ENCODE data around the gene TREH.

Gene TREH

GRCh38 chr11:118646393-118646792 lies 33.1 kb downstream of the TREH start:
- no peak for DNase-seq

GRCh38 chr11:118645066-118645715 lies 34.3 kb downstream of the TREH start:
- Histone ChIP-seq H3K9me3 (replicated peaks; ENCODE audit: insufficient read depth, low read length) (no peaks in the 10 kb centered on the region), H3K36me3 (replicated peaks; ENCODE audit: insufficient read depth, low read length) (no peaks in the 10 kb centered on the region), H3K4me2 (ENCODE audit: low read depth, low read length) (no peak overlapping the region), H3K27me3 (replicated peaks; ENCODE audit: insufficient read depth, low read length) (no peaks in the 10 kb centered on the region), H4K20me1 (ENCODE audit: insufficient read depth, low read length) (no peaks in the 10 kb centered on the region), H3K4me1 (ENCODE audit: low read length) (peaks cover 14% of the 10 kb centered on the region), H3K9ac (ENCODE audit: low read length) (no peak overlapping the region), H3K9me2 (replicated peaks; ENCODE audit: insufficient read depth, low read length) (no peaks in the 10 kb centered on the region), H2AFZ (ENCODE audit: low read length) (no peak overlapping the region), H3K27ac (ENCODE audit: low read length) (no peak overlapping the region), H3K4me3 (ENCODE audit: low read length) (no peak overlapping the region), H3F3A (ENCODE audit: insufficient read depth, low read length) (no peaks in the 10 kb centered on the region), H3K79me2 (ENCODE audit: low read length) (no peaks in the 10 kb centered on the region)
- no peak for DNase-seq
- TF ChIP-seq EZH2phosphoT487 (IDR thresholded peaks at IDR 0.05; ENCODE audit: low read length): no peak
- no peak for TF ChIP-seq CTCF (IDR thresholded peaks at IDR 0.05; ENCODE audit: low read length)
- no peak for TF ChIP-seq EZH2 (optimal IDR thresholded peaks at IDR 0.05; ENCODE audit: low read depth, low read length)

More at GRCh38 chr11:118646393-118646792, 33.1 kb downstream of the TREH start:
- Histone ChIP-seq H3K36me3 (replicated peaks; ENCODE audit: insufficient read depth, low read length) (no peaks in the 10 kb centered on the region), H2AFZ (ENCODE audit: low read length) (no peak overlapping the region), H3K4me2 (ENCODE audit: low read depth, low read length) (no peak overlapping the region), H3K27me3 (replicated peaks; ENCODE audit: insufficient read depth, low read length) (no peaks in the 10 kb centered on the region), H3K27ac (ENCODE audit: low read length) (no peak overlapping the region), H4K20me1 (ENCODE audit: insufficient read depth, low read length) (no peaks in the 10 kb centered on the region), H3K9me2 (replicated peaks; ENCODE audit: insufficient read depth, low read length) (no peaks in the 10 kb centered on the region), H3K79me2 (ENCODE audit: low read length) (no peaks in the 10 kb centered on the region), H3K4me3 (ENCODE audit: low read length) (no peak overlapping the region), H3K9ac (ENCODE audit: low read length) (no peak overlapping the region), H3F3A (ENCODE audit: insufficient read depth, low read length) (no peaks in the 10 kb centered on the region), H3K9me3 (replicated peaks; ENCODE audit: insufficient read depth, low read length) (no peaks in the 10 kb centered on the region), H3K4me1 (ENCODE audit: low read length) (peaks cover 13% of the 10 kb centered on the region)
- TF ChIP-seq EZH2 (optimal IDR thresholded peaks at IDR 0.05; ENCODE audit: low read depth, low read length) (no peak), EZH2phosphoT487 (IDR thresholded peaks at IDR 0.05; ENCODE audit: low read length) (no peak), CTCF (IDR thresholded peaks at IDR 0.05; ENCODE audit: low read length) (no peak)

GRCh38 chr11:118644496-118644895 lies 35.0 kb downstream of the TREH start:
- Histone ChIP-seq H3K9me3 (replicated peaks; ENCODE audit: insufficient read depth, low read length) (no peaks in the 10 kb centered on the region), H3K9ac (ENCODE audit: low read length) (no peak overlapping the region), H3K79me2 (ENCODE audit: low read length) (no peaks in the 10 kb centered on the region), H3F3A (ENCODE audit: insufficient read depth, low read length) (no peaks in the 10 kb centered on the region), H3K9me2 (replicated peaks; ENCODE audit: insufficient read depth, low read length) (no peaks in the 10 kb centered on the region), H2AFZ (ENCODE audit: low read length) (no peak overlapping the region), H4K20me1 (ENCODE audit: insufficient read depth, low read length) (no peaks in the 10 kb centered on the region), H3K27ac (ENCODE audit: low read length) (no peak overlapping the region), H3K4me1 (ENCODE audit: low read length) (peaks cover 14% of the 10 kb centered on the region), H3K4me2 (ENCODE audit: low read depth, low read length) (no peak overlapping the region), H3K4me3 (ENCODE audit: low read length) (no peak overlapping the region), H3K36me3 (replicated peaks; ENCODE audit: insufficient read depth, low read length) (no peaks in the 10 kb centered on the region), H3K27me3 (replicated peaks; ENCODE audit: insufficient read depth, low read length) (no peaks in the 10 kb centered on the region)
- no peak for TF ChIP-seq CTCF (IDR thresholded peaks at IDR 0.05; ENCODE audit: low read length)
- no peak for TF ChIP-seq EZH2phosphoT487 (IDR thresholded peaks at IDR 0.05; ENCODE audit: low read length)
- TF ChIP-seq EZH2 (optimal IDR thresholded peaks at IDR 0.05; ENCODE audit: low read depth, low read length): no peak
- DNase-seq: no peak
